ENCODE measurements around the gene TBC1D16.

- TF ChIP-seq POLR2AphosphoS5 (IDR thresholded peaks at IDR 0.05; ENCODE audit: low read length) (no peak), RAD21 (IDR thresholded peaks at IDR 0.05; ENCODE audit: insufficient read depth, low read depth, low read length) (no peak), GABPA (IDR thresholded peaks at IDR 0.05; ENCODE audit: low read depth) (no peak), MYC (IDR thresholded peaks at IDR 0.05; ENCODE audit: insufficient read depth, insufficient read length, insufficient replicate concordance, low read length, severe bottlenecking) (no peak), YY1 (IDR thresholded peaks at IDR 0.05; ENCODE audit: low read depth, low read length) (no peak), NBN (IDR thresholded peaks at IDR 0.05) (no peak), CREM (IDR thresholded peaks at IDR 0.05; ENCODE audit: low read depth) (no peak), POLR2A (IDR thresholded peaks at IDR 0.05; ENCODE audit: low read depth, low read length) (no peak), EP300 (IDR thresholded peaks at IDR 0.05; ENCODE audit: borderline replicate concordance in 1 of 2, control insufficient read depth in 1 of 2, low read depth in 2 of 2, low read length in 2 of 2) (no peak)
These were observed 56.4 kb downstream of the TBC1D16 start for GRCh38 chr17:79979221-79979741.

Data from GM12878 (cell line).